Brain pericyte (primary cell): ENCODE data around the gene RGPD8.
"Not testable (repeated sequence)": the region's sequence is repeated elsewhere in the genome, so short reads cannot be mapped to it uniquely, and the experiment has no call there.

Source experiments
- DNase-seq: peaks from one replicate; pipeline ENCODE4 v3.0.0-alpha.2; 2012; ENCODE audit warnings: low read depth, low spot score

RGPD8 gene

DNA sequence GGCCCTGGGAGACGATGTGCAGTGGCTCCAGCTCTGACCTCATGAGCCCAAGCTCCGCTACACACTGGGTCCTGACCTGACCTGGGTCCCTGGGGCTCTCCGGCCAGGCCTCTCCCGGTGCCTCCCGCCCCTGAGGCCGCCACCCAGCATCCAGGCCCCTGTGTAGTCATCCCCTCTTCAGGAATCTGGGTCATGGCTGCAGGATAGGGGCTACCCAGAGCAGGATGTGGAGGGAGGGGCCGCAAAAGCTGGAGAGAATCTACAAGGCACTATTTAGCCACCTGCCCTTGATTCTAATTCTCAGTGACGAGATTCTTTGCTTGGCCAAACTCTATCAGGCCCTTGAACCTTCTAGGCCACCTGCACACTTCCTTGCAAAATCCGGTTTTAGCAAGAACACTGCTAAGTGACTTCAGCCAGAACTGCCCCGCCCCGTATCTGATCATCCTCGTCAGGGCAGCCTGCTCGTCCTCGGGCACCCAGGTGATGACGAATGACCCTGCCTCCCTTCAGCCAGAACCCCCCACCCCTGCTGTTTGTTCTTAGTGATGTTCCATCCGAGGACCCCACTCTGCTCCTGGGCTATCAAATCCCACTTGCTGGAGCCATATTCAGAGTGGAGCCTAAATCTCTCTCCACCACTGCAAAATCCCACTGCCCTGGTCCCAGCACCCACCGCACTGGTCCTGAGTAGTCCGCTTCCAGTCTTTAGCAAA lies 2.4 kb upstream of the RGPD8 start:
- DNase-seq: not testable (repeated sequence)

DNA sequence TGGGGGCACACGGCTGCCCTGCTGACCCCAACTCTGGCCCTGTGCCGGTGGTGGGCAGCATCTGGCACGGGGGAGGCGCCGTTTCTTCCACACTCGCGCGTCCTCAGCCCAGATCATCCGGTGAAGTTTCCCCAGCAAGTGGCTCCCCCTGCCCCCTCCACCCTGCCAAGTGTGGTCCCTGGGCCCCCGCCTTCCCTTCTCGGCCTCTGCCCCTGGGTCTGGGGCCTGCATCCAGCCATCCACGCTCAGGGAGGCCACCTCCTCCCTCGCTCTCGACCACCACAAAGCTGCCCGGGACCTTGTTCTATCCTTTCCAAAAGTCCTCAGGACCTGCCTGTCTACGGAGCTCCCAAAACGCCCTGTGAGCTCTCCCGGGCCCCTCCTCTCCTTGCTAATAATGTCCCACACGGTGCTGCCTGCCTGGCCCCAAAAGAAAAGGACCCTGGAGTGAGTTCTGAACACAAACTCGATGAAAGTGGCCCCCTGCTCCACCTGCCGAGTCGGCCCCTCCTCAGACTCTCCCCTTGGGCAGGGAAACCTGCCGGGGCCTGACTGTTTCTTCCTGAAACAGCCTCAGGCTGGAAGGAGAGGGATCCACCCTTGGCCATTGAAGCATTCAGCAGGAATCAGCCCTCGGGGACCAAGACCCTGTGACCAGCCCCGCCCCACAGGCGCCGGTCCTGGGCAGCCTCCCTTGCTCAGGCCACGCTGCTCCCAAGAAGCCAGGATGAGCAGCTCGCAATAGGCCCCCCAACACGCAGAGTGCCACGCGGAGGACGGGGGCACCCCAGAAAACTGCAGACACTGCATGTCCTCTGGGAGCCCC lies 1.7 kb upstream of the RGPD8 start:
- not testable (repeated sequence) for DNase-seq

DNA sequence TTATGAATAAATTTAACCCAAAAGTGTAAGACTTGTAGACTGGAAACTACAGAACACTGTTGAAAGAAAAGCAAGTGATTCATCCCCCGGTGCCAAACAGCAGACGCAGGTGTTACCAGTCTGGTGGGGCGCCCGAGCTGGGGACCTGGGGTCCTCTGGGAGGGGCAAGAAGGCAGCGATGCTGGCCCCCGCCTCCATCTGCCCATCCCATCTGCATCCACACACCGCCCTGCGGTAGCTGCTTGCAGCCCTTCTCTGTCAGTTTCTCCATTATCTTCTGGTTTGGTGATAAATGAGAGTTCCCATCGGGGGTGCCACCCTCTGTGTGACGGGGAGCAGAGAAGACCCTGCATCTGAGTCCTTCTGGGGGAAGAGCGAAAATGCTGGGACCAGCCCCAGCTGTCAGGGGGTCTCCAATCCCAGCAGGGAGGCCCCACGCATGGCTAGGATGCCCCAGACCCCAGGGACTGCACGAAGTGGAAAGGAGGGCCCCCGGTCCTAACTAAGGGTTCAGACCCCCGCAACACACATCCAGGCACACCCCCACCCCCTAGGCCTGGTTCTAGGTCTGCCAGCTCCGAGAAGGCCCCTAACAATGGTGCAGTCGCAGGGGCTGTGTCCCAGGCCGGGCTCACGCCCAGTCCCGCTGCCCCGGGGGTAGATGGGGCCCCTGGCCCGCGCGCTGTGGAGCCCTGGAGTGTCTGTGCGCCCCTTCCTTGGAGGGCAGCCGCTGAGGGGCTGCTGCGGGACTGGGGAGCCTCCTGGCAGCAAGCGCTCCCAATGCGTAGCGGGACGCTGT lies 686 bp upstream of the RGPD8 start:
- no peak for DNase-seq

DNA sequence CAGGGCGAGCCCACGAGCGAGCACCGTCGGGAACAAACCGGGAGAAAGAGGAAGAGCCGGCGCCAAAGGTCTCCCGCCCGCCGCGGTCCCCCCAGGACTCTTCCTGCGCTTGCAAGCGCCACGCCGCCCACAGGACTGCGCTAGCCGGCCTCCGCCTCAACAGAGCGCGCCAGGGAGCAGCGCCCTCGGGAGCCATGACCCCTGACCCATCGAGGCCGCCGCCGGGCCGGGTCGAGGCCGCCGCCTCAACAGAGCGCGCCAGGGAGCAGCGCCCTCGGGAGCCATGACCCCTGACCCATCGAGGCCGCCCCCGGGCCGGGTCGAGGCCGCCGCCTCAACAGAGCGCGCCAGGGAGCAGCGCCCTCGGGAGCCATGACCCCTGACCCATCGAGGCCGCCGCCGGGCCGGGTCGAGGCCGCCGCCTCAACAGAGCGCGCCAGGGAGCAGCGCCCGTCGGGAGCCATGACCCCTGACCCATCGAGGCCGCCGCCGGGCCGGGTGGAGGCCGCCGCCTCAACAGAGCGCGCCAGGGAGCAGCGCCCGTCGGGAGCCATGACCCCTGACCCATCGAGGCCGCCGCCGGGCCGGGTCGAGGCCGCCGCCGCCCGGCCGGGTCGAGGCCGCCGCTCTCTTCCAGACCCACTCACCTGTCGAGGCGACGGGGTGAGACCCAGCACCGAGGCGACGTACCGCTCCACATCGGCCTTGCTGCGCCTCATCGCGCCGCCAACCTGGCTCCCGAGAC lies 538 bp downstream of the RGPD8 start:
- DNase-seq: not testable (repeated sequence)

DNA sequence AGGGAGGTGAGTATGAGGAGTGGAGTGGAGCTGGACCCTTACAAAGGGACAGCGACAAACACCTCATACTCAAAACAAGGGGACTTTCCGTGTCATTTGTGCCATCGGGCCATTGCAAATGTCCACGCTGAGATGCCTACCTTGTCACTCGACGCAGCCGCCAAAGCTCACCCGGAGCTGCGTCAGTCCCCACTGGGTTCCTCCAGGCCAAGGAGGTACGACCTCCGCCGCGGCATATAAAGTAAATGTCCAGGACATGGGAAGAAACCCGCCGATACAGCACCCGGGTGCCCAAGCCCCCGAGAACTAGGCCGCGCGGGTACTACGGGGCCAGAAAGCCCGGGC lies 1.1 kb downstream of the RGPD8 start:
- DNase-seq: not testable (repeated sequence)

DNA sequence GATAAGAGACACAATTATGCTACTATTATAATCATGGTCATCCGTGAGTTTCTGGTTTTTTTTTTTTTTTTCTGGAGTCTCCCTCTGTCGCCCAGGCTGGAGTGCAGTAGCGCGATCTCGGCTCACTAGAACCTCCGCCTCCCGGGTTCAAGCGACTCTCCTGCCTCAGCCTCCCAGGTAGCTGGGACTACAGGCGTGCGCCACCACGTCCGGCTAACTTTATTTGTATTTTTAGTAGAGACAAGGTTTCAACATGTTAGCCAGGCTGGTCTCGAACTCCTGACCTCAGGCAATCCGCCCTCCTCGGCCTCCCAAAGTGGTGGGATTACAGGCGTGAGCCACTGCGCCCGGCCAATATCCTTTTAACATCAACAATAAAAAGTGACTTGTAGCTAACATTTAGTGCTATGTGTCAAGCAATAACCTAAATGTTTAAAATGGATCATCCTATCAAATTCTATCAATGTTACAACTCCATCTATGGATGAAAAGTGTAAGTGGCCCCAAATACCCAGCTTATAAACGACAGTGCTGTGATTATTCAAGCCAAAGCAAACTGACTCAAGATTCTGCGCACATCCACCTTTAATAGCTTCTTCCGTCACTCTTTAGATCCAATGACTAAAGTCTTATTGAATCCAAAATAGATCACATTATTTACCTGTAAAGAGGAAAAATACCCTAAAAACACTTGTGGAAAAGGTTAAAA lies 1.7 kb downstream of the RGPD8 start:
- DNase-seq: not testable (repeated sequence)

DNA sequence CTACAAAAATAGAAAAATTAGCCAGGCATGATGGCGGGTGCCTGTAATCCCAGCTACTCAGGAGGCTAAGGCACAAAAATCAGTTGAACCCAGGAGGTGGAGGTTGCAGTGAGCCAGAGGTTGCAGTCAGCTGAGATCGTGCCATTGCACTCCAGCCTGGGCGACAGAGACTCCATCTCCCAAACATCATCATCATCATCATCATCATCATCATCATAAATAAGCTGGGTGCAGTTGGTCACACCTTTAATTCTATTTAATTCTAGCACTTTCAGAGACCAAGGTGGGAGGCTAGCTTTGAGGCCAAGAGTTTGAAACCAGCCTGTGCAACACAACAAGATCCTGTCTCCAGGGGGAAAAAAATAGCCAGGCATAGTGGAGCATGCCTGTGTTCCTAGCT lies 8.9 kb downstream of the RGPD8 start:
- not testable (repeated sequence) for DNase-seq

DNA sequence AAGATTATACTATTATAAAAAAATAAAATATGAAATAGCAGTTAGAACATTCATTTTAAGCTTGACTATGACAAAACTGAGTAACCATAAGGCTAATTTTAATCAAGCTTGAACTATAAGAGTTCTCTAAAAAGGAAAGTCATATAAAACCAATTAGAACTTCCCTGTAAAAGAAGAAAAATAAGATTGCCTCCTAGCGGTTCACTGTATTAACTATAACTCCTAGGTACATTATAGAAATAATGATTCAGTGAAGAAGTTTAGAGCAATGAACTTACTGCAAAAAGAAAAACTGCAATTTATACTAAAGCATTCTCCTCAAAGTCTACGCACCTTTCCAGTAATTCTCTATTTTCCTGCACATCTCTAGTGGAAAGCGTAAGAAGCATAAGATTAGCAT lies 16.6 kb downstream of the RGPD8 start:
- not testable (repeated sequence) for DNase-seq

DNA sequence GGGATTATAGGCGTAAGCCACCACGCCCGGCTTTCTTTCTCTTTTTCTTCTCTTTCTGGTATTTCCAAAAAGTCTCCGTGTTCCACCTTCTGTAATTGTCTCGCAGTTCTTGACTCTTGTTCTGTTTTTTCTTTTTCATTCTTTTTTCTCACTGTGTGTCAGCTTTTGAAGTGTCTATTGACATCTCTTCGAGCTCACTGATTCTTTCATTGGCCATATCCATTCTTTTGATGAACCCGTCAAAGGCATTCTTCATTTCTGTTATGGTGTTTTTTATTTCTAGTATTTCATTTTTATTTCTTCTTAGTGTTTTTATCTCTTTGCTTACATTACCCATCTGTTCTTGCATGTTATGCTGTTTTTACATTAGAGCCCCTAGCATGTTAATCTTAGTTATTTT lies 73.4 kb downstream of the RGPD8 start:
- not testable (repeated sequence) for DNase-seq

DNA sequence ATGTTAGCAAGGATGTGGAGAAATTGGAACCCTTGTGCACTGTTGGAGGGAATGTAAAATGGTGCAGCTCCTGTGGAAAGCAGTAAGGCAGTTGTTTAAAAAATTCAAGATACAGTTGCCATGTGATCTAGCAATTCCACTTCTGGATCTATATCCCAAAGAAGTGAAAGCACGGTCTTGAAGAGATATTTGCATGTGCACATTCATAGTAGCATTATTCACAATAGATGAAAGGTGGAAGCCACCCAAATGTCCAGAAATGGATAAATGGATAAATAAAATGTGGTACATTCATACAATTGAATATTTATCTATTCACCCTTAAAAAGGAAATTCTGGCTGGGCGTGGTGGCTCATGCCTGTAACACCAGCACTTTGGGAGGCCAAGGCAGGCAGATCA lies 79.1 kb downstream of the RGPD8 start:
- DNase-seq: not testable (repeated sequence)

DNA sequence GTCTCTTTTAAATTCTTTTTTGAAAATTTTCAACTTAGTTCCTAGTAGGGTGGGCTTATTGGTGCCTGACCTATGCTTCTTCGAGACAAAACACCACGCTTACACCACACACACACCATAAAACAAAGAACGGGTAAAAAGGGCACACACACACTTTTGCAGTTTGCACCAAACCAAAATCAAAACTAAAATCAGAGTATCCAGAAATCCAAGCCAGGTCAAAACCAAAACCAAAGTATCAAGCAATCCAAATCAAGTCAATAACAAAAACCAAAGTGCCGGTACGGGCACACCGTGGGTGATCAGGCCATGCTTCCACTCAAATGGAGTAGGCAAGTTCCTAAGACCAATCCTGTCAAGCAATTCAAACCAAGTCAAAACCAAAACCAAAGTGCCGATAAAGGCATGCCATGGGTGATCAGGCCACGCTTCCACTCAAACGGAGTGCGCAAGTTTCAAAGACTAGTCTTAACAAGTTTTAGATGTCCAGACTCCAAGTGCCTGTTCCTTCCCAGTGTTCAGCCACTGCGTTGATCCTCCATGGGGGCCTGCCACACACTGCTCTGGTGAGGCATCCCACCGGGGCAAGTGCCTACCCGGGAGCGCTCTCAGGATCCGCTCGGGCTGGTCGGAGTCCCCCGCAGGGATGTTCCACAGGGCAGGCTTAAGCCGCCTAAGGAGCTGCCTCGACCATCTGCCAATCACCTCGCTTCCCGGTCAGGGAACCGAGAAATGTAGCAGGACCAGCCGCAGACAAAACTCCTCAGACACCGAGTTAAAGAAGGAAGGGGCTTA lies 80.4 kb downstream of the RGPD8 start:
- DNase-seq: not testable (repeated sequence)

DNA sequence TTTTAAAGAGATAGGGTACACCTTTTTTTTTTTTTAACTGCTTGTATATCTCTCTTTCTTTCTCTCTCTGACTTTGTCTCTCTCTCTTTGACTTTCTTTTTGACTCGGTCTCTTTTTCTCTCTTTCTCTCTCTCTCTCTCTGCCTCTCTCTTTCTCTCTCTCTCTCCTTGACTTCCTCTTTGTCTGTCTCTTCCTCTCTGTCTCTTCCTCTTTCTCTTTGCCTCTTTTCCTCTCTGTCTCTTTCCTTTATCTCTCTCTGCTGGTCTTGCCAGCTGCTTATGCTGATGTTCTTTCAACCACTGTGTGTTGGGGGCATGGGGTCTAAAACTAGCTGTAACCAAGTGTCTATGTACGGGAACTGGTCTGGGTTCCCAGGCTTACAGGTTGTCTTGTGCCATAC lies 81.2 kb downstream of the RGPD8 start:
- not testable (repeated sequence) for DNase-seq

DNA sequence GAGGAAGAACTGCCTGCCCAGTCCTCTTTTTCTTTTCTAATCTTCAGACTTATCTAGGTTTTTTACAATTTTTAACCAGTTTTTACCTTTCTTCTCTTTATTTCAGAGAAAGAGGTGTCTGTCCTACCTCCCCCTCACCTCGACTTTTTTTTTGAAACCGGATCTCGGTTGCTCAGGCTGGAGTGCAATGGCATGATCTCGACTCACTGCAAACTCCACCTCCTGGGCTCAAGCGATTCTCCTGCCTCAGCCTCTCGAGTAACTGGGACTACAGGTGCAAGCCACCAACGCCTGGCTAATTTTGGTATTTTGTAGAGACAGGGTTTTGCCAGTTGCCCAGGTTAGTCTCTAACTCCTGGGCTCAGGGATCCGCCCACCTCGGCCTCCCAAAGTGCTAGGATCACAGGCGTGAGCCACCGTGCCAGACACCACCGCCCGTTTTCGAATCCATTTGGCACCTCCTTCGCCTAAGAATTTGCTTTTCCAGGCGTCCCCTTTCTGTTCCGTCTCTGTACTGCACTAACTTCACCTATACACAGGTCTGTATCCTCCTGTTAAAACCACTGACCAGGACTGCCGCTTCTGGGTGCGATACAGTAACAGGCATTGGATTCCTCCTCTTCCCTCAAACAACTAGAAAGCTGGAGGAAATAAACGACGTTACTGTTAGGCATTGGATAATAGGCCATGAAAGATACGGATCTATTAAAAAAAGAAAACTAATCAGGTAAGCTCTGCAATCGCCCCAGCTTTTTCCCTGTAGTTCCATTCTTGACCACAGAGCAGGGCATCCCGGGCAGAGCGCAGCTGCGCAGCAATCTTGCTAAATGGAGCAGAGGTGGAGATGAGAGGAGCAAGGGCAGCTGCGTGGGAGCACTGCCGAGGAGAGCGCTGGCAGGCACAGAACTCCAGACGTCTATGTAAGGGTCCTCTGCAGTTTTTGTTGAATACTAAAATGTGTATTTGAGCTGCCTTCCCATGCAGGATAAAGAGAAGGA lies 88.1 kb downstream of the RGPD8 start:
- no peak for DNase-seq

DNA sequence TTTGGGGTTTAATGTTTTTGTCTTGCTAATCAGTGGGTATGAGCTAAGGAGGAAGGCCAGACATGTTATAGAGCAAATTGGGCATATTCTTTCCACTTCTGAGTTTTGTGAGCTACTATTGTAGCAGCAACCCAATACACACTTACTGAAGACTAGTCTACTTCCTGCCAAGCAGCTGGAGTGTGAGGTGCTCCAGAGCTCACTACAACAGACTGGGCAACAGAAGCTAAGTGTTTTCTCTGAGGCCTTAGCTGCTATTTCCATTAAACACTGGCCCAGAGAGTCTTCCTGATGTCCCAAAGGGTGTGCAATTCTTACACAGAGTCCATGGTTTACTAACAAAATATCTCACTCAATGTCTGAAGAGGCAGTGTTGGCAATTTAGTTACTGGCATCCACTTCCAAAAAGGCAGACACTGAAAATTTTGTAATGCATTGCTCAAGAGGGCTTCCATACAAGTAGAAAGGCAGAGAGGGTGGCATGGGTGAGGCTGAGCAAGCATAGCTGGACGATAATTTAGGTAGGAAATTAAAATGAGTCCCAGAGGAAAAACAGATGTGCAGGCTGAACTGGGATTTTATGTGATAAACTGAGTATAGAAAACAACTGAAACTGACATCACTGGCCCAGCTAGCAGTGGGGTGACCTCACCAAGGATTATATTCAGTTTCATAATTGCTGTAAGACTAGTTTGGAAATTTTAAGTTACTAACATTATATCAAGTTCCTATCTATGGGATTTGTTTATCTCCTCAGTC lies 89.4 kb downstream of the RGPD8 start:
- DNase-seq: no peak

DNA sequence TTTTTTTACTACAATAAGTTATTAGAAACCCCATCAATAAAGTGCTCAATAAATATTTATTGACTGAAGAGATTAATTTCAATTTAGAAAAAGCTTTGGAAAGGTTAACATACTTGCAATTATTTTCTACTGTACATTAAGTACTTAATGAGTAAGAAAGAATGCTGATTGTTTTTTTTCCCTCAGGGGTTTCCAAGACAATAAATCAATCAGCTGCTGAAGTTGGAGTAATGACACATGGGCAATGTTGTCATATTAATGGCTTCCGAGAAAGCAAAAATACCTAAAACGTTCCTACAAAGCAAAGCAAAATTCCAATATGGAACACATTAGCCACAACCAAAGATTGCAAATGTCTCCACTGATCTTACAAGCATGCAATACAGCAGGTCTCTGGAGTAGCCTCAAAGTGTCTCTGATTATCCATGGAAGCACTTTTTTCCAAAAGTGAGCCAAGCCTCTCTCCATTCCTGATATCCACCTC lies 91.3 kb downstream of the RGPD8 start:
- no peak for DNase-seq

DNA sequence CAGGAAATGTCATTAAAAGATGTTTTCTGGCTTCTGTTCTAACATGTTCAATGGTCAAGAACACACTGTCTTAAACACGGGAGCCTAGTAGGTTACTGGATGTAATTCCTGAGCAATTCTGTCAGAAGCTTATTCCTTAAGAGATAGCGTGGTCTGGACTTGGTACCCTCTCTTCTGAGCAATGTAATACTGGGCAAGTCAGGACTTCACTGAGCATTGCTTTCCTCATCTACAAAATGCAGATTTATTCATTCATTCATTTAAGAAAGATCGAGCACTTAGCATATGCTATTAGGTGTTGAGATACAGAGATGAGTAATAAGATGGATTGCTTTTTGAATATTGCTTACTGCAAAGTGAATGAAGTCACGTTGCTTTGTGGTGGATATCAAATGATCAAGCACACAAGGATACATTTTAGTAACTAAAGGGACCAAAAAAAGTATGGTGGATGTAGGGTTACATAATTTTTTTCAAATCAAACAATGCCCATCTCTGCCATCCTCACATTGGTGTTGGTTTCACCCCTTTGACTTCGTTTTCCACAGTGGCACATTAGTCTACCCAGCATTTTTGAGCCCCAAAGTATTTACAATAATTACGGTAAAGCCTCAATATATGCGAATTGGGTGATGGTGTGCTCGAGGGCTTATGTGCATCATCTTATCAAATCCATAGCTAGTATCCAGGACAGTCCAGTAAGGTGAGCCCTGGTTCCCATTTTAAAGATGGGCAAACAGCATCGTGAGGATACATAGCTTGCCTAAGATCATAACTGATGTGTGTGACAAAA lies 92.8 kb downstream of the RGPD8 start:
- no peak for DNase-seq

DNA sequence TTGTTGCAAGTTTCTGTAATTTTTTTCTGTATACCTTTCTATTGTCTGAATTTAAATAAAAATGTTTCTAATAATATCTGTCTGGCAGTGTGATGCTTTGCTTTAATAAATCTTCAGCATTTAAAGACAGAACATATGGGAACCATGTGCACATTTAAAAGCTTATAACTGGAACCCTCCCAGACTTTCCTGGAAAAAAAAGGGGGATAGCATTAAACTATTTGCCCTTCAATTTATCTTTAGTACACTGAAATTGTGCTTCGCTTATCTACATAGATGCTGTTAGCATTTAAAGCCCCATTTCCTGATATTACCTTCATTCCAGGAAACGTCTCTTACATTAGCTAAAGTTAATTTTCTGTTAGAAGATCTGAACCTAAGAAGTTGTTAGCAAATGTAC lies 93.5 kb downstream of the RGPD8 start:
- no peak for DNase-seq
